Fibroblast of mammary gland (primary cell): ENCODE measurements around the gene PXN.

Experiments used
- DNase-seq: peaks from one replicate; pipeline ENCODE4 v3.0.0-alpha.2; 2010; ENCODE audit warnings: low read depth
- H3K4me3 ChIP-seq: 2 replicates; pipeline ENCODE4 v1.5.1; 2011; ENCODE audit warnings: low read depth, mild to moderate bottlenecking, low read length, moderate library complexity; ENCODE audit not compliant: control insufficient read depth
- TF ChIP-seq, protein P1 (sequence below): conservative IDR thresholded peaks from 2 replicates; pipeline ENCODE4 v1.5.1; 2011; ENCODE audit warnings: low read depth, low read length, inconsistent platforms; ENCODE audit not compliant: control insufficient read depth, insufficient read depth

PXN gene

DNA sequence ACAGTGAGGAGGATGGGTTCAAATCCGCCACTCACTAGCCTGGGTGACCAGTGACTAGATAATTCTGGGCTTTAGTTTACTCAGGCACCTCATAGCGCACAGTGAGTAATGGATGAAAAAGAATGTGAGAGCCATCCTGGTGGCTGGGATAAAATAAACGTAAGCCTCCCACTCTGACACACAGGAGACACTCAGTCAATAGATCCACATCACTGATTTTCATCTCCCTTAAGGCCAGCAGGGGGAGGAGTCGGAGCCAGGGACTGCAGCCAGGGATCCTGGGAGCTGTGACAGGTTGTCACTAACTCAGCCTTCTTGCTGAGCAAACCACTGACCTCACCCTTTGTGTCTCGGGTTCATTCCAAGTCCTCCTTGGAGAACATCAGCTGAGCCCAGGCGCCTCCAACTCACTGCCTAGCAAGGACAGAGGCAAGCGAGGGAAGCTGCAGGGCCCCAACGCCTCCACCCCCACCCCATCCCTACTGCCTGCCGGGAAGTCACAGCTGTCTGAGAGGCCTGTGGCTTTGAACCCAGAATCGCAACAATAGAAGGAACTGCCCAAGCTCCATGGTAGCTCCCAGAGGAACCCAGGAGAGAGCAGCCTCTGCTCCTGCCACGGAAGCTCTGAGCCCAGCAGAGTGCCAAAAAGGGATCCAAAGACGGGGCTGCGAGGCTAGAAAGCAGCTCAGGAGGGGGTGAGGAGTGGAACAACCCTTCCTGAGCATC is 30.7 kb downstream of the PXN start:
- H3K4me3 ChIP-seq, result no peak overlapping the region
- peak; percentile 100 for DNase-seq
- TF ChIP-seq, protein P1, sequence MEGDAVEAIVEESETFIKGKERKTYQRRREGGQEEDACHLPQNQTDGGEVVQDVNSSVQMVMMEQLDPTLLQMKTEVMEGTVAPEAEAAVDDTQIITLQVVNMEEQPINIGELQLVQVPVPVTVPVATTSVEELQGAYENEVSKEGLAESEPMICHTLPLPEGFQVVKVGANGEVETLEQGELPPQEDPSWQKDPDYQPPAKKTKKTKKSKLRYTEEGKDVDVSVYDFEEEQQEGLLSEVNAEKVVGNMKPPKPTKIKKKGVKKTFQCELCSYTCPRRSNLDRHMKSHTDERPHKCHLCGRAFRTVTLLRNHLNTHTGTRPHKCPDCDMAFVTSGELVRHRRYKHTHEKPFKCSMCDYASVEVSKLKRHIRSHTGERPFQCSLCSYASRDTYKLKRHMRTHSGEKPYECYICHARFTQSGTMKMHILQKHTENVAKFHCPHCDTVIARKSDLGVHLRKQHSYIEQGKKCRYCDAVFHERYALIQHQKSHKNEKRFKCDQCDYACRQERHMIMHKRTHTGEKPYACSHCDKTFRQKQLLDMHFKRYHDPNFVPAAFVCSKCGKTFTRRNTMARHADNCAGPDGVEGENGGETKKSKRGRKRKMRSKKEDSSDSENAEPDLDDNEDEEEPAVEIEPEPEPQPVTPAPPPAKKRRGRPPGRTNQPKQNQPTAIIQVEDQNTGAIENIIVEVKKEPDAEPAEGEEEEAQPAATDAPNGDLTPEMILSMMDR, result peak; percentile 49

DNA sequence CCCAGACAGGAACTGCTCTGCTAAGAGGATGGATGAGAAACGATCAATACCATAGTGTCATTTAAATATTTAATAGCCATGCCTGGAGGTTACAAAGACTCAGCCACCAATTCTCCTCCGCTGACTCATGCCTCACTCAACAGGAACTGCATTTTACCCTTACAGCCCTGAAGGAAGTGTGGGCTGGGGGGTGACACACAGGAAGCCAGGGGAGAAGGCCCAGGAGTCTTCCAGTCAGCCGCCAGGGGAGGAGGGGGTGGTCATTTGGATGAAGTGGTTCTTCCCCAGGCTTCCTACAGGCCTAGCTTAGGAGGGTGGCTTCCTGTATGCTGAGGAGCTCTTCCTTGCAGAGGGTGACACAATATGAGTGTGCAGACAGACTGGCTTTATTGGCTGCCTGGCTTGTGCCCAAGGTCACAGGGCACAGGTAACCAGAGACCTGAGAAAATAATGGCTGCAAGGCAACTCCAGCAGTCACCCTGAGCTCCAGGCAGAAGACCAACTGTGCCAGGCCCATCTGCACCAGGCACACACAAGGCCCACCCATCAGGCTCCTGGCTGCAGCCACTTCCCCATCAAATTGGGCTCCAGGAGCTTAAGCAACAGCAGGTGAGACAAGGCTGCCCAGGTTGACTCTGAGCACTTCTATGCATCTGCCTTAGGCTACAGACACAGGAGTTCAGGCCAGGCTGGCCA is 34.1 kb downstream of the PXN start:
- TF ChIP-seq, protein P1, result peak; percentile 24
- DNase-seq, result peak; percentile 96
- H3K4me3 ChIP-seq, result peak overlapping the region; percentile 26

- DNase-seq, result no peak
- peak overlapping the region; percentile 26 for H3K4me3 ChIP-seq
These were observed 34.6 kb downstream of the PXN start for GRCh38 chr12:120230974-120231315.

DNA sequence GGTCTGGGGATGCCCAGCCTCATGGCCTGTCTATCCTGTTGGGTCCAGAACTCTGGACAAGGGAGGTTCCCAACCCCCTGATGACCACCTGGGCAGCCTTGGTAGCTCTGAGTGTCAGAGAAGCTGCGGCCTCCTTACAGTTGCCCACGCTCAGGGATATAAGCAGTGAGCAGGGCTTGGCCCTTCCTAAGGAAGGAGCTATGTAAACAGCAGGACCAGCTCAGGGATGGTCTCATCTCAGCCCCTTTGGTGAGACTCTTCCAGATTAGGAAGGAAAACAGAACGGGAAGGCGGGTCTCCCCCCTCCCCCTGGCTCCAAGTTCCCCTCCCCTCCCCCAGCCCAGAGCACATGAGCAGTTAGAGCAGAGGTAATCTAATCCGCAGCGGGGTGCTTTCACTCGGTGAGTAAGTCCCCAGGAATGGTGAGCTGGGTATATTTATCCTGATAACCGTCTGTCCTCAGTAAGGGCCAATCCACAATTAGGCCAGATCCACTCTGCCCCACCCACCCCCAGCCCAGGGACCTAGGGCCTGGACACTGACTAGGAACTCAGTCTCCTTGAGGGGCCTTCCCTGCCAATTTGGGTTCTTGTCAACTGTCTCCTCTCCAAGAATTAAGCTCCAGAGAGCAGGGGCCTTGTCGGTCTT is 35.1 kb downstream of the PXN start:
- peak; percentile 94 for DNase-seq
- H3K4me3 ChIP-seq, result peak overlapping the region; percentile 26
- TF ChIP-seq, protein P1, result no peak

More at GRCh38 chr12:120230974-120231315, 34.6 kb downstream of the PXN start:
- TF ChIP-seq, protein P1, result no peak

DNA sequence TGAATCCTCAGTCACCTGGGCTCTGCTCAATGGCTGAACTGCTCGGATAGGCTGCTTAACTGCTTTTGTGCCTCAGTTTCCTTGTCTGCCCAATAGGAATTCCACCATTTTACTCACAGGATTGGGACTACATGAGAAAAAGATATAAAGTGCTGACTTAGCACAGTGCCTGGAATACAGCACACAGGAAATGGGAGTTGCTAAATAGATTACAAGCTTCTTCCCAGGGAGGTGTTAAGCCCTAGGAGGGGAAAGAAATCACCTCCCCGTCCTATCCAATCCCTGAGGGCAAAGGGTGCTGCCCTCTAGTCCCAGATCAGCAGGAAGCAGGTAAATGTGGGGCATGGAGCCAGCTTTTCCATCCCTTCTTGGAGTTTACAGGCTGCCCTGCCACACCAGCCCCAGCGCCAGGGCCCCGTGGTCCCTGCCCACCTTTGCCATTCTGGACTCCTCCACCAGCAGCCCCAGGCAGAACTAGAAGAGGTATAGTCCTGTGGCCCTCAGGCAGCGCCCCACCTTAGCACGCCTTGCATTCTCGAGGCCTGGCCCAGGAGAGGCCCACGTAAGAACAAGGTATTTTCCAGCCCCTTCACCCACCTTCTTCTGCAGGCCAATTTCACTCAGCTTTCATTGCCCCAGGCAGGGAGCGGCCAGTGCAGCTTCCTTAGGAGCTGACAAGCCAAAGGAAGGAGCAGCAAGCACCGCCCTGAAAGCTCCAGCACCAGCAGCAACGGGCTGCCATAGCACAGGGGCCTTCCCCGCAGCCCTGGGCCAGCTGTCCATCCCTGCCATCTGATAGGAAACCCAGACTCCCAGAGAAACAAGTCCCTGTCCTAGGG is 35.8 kb downstream of the PXN start:
- no peak overlapping the region for H3K4me3 ChIP-seq

DNA sequence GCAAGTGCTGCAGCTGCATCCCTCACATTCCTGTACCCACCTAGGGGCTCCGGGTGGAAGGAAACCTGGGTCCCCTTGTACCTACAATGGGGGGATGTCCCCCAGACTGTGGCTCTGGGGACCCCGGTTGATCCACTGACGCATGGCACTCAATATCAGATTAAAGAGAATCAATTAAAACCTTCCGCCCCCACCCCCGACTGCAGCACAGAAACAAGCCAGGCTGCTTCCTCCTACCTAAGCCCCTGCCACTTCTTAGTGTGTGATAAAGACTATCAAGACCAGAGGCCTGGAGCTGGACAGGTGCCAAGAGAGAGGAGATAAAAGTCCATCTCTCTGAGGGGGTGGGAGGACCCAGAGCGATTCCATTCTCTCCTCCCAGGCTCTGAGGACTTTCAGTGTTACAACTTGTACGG is 36.5 kb downstream of the PXN start:
- no peak for DNase-seq
- TF ChIP-seq, protein P1, result no peak
- no peak overlapping the region for H3K4me3 ChIP-seq

More for the DNA sequence above, 35.8 kb downstream of the PXN start:
- TF ChIP-seq, protein P1, result no peak
- peak; percentile 54 for DNase-seq
